Transverse colon (tissue), 4 donors: ENCODE results near the gene PLEKHA1. TPM values are rescaled to one million over a fixed set of nuclear protein-coding genes. Genes with fewer than 3 reads are reported as not detected.

Experiments
- DNase-seq: peaks from one replicate; pipeline ENCODE4 v3.0.0-alpha.2; 2019
- H3K27ac ChIP-seq, 4 donors: fragments of 200-600 bp; sonication (generic); 2 replicates each; pipeline ENCODE4 v1.5.1; 2016 to 2018; ENCODE audit warnings: inconsistent platforms in 4 of 4
- H3K27me3 ChIP-seq: fragments of 200-600 bp; sonication (generic); 2 replicates; pipeline ENCODE4 v1.5.1; 2017; ENCODE audit warnings: inconsistent platforms
- H3K36me3 ChIP-seq, 4 donors: fragments of 200-600 bp; sonication (generic); 2 replicates each; pipeline ENCODE4 v1.5.1; 2017 to 2019; ENCODE audit warnings: inconsistent platforms in 4 of 4
- H3K4me1 ChIP-seq, 4 donors: fragments of 200-600 bp; sonication (generic); 2 replicates each; pipeline ENCODE4 v1.5.1; 2017 to 2020; ENCODE audit warnings: inconsistent platforms in 4 of 4
- H3K4me3 ChIP-seq, 4 donors: fragments of 200-600 bp; sonication (generic); 1 replicate in 1 of 4; 2 replicates in 3 of 4; pipeline versions ENCODE4 v1.5.1 to v1.6.1; 2017 to 2019; ENCODE audit warnings: inconsistent platforms in 4 of 4
- H3K9me3 ChIP-seq, 2 donors: fragments of 200-600 bp; sonication (generic); 2 replicates each; pipeline ENCODE4 v1.5.1; 2017 to 2019; ENCODE audit warnings: inconsistent platforms in 2 of 2
- CTCF ChIP-seq, 5 experiments: fragments of 200-600 bp in 3 of 5; fragments of 450-650 bp in 2 of 5; sonication (generic) in 3 of 5; IDR thresholded peaks; 1 replicate in 2 of 5; 2 replicates in 3 of 5; pipeline ENCODE4 v1.5.1; 2016 to 2017; ENCODE audit warnings: antibody characterized with exemption in 5 of 5, inconsistent platforms in 3 of 5, mild to moderate bottlenecking in 2 of 5, moderate library complexity in 1 of 5
- EP300 ChIP-seq: sonication (generic); formaldehyde crosslinking; IDR thresholded peaks from one replicate; pipeline ENCODE4 v1.6.1; 2017; ENCODE audit warnings: antibody characterized with exemption, low read depth
- POLR2A ChIP-seq: fragments of 450-650 bp; IDR thresholded peaks from one replicate; pipeline ENCODE4 v1.6.1; 2016; ENCODE audit warnings: antibody characterized with exemption, mild to moderate bottlenecking, moderate library complexity
- POLR2AphosphoS5 ChIP-seq, 3 donors: sonication (generic); formaldehyde crosslinking; IDR thresholded peaks; one replicate each; pipeline ENCODE4 v1.6.1; 2016; ENCODE audit warnings: antibody characterized with exemption in 3 of 3
- WGBS, 2 donors: methylation state at CpG; one replicate each; pipeline ENCODE4 v1.1.5; 2018; ENCODE audit warnings: low coverage in 1 of 2; 5-methylcytosine and 5-hydroxymethylcytosine counted together
- in situ Hi-C, 4 donors: fragments of 200-750 bp; cut with MboI; loops; one replicate each; pipeline versions ENCODE4 v1.15.0 to v1.15.1; 2017; ENCODE audit warnings: low sequenced_read_pairs in 3 of 4, low pct_ligation_motif_present in 1 of 4, low pct_unique_long_range_greater_than_20kb in 1 of 4
- intact Hi-C: fragments of 100-400 bp; cut with DNase I; formaldehyde crosslinking; loops from one replicate; pipeline ENCODE4 v1.15.1; 2023; ENCODE audit warnings: low total_unique reads
- total RNA-seq, 4 donors: library from RNA; depleted of rRNA; stranded (reverse); fragments of >200 nt; gene quantifications; one replicate each; pipeline ENCODE4 v1.1.0, GENCODE V29; 2016

PLEKHA1 gene
- total RNA-seq, 4 donors from 2014 or later = 10.7 to 40.3 (median 28.9) TPM

- in situ Hi-C loops = no loop called here
- DNase-seq = no peak
- 84% methylated on average over 11 of the region's 16 CpGs; no CpG with 5 or more reads in 1 of the 2 donors for WGBS, 2 donors
- H3K27me3 ChIP-seq = no peaks in the 10 kb centered on the region
- no peaks in the 10 kb centered on the region for H3K9me3 ChIP-seq
- no peak overlapping the region for H3K4me3 ChIP-seq
- intact Hi-C loops = no loop called here
- no peaks in the 10 kb centered on the region for H3K36me3 ChIP-seq
- TF ChIP-seq EP300 (no peak), POLR2A (no peak), POLR2AphosphoS5 (IDR thresholded peaks at IDR 0.05) (no peak), CTCF (IDR thresholded peaks at IDR 0.05) (no peak)
- no peaks in the 10 kb centered on the region for H3K4me1 ChIP-seq
- H3K27ac ChIP-seq = no peak overlapping the region
These were observed 47.0 kb upstream of the PLEKHA1 start for GRCh38 chr10:122327237-122328206.

- Histone ChIP-seq H3K4me1 (no peaks in the 10 kb centered on the region), H3K27ac (no peak overlapping the region), H3K9me3 (no peaks in the 10 kb centered on the region), H3K27me3 (no peaks in the 10 kb centered on the region), H3K36me3 (no peaks in the 10 kb centered on the region), H3K4me3 (no peak overlapping the region)
- WGBS, 2 donors = 61 to 75% methylated on average over 4 to 9 of the region's 9 CpGs
- intact Hi-C loops = no loop called here
- in situ Hi-C loops = no loop called here
- DNase-seq = no peak
- TF ChIP-seq POLR2AphosphoS5 (IDR thresholded peaks at IDR 0.05) (no peak), EP300 (no peak), CTCF (IDR thresholded peaks at IDR 0.05) (no peak), POLR2A (no peak)
These were observed 45.8 kb upstream of the PLEKHA1 start for GRCh38 chr10:122328676-122329075.

GRCh38 chr10:122329416-122329815 lies 45.1 kb upstream of the PLEKHA1 start:
- Histone ChIP-seq H3K27ac (no peak overlapping the region), H3K27me3 (no peaks in the 10 kb centered on the region), H3K4me3 (no peak overlapping the region), H3K4me1 (no peaks in the 10 kb centered on the region), H3K36me3 (no peaks in the 10 kb centered on the region), H3K9me3 (no peaks in the 10 kb centered on the region)
- TF ChIP-seq POLR2AphosphoS5 (IDR thresholded peaks at IDR 0.05) (no peak), CTCF (IDR thresholded peaks at IDR 0.05) (no peak), EP300 (no peak), POLR2A (no peak)
- intact Hi-C loops (no loop called here), in situ Hi-C loops (no loop called here)
- 86% methylated on average over 13 of the region's 13 CpGs; no CpG with 5 or more reads in 1 of the 2 donors for WGBS, 2 donors
- DNase-seq = no peak

GRCh38 chr10:122331100-122331499 lies 43.4 kb upstream of the PLEKHA1 start:
- no peak for TF ChIP-seq EP300
- no peak for TF ChIP-seq POLR2A
- no peak for TF ChIP-seq CTCF (IDR thresholded peaks at IDR 0.05)
- no peak for TF ChIP-seq POLR2AphosphoS5 (IDR thresholded peaks at IDR 0.05)
- intact Hi-C loops = no loop called here
- DNase-seq = no peak

More at GRCh38 chr10:122331100-122331499, 43.4 kb upstream of the PLEKHA1 start:
- WGBS, 2 donors = 49 to 68% methylated on average over 7 of the region's 7 CpGs
- Histone ChIP-seq H3K27ac (no peak overlapping the region), H3K4me3 (no peak overlapping the region), H3K4me1 (no peaks in the 10 kb centered on the region), H3K36me3 (no peaks in the 10 kb centered on the region), H3K9me3 (no peaks in the 10 kb centered on the region), H3K27me3 (no peaks in the 10 kb centered on the region)
- in situ Hi-C loops = no loop called here
